Myocyte (in vitro differentiated cells): ENCODE measurements around the gene KDM4D. TPM values are rescaled to one million over a fixed set of nuclear protein-coding genes. Genes with fewer than 3 reads are reported as not detected.
"Not testable (repeated sequence)": the region's sequence is repeated elsewhere in the genome, so short reads cannot be mapped to it uniquely, and the experiment has no call there.

Experiments
- DNase-seq: peaks from one replicate; pipeline ENCODE4 v3.0.0-alpha.2; 2012; ENCODE audit warnings: low read depth
- polyA plus RNA-seq: library from polyadenylated mRNA; unstranded; fragments of >200 nt; gene quantifications from one replicate; pipeline ENCODE4 v1.2.1, GENCODE V29; 2012; ENCODE audit warnings: missing spikeins
- total RNA-seq: library from RNA; depleted of rRNA; stranded (reverse); fragments of >200 nt; gene quantifications from 2 replicates; pipeline ENCODE4 v1.2.3, GENCODE V29; 2014

The KDM4D gene
- total RNA-seq, result 0.88 and 1.6 TPM in 2 replicates
- 0.59 TPM for polyA plus RNA-seq

DNA sequence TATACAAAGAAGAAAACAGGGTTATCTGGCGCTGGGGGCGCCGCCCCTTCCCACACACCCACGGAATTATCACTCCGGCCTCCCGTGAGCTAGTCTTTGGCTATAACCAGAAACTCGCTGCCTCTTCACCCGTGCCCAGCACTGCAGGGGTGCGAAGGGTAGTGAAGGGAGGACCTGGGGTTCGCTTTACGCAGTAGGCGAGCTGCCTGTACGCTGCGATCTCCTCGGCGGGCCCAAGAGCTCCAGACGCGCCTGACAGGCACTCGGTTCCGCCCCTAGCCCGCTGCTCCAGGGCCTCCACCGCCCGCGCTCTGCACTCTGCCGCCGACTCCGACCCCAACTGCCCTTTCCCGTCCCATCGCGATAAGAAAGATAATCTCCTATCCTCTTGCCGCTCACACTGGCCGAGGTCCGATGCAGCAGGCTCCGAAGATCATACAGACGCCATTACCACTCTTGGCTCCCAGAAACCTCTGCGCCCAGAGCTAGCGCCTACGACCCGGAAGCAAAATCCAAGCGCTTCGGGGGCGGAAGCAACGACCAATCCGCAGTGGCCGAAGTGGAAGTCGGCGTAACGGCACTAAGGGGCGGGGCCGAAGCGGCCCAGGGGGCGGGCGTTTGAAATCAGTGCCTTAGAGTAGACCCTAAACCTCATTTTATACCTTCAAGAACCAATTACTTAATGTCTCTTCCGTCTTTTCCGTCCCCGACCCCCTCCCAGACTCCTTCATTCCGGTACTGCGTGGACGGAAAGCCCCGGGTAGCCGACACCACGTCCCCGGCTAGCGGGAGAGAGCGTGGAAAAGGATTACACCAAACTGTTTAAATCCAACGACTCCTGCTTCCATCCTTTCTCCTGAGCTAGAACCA, at the start of gene KDM4D, which contains the start of gene CWC15:
TSS of gene KDM4D (plus strand) at position 611 of the 870 bp plus-strand sequence. CDS start 23,664 bp downstream, outside the sequence.
TSS of gene CWC15 (minus strand) at position 458 of the 870 bp plus-strand sequence. CDS start 1,371 bp downstream, outside the sequence.
- DNase-seq, result peak; percentile 96

DNA sequence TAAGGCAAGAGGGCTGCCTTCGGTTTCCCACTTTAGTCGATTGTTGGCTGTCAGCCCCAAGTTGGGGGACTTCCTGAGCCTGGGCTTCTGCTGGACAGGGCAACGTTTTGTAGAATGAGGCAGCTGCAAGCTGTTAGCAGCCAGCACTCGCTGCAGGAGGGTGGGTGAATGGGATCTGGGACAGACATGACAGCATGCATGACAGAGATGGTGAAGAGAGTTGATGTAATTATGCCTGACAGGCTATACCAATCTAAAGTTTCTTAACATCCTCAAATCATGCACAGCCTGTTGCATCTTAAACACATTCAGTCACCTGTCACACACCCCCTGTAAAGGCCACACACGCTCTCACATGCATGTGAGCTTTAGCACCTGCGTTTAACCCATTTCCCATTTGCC, 49.3 kb upstream of the KDM4D start:
- no peak for DNase-seq

DNA sequence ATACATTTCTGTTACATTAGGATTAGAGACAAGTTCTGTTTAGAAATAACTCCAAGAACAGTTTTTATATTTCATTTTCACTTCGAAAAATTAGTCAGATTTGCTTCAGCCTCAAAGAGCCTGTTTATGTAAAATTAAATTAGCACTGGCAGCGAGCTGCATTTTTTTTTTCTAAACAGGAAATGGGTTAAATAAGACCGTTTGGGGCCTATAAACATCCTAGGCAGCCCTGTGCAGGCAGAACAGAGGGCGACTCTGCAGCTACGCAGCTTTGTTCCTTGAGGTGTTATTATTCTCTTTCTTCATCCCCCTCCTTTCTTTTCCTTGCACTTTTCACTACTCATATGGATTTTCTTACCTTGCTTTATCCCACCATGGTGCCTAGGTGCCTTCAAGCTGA, 48.9 kb upstream of the KDM4D start:
- no peak for DNase-seq

DNA sequence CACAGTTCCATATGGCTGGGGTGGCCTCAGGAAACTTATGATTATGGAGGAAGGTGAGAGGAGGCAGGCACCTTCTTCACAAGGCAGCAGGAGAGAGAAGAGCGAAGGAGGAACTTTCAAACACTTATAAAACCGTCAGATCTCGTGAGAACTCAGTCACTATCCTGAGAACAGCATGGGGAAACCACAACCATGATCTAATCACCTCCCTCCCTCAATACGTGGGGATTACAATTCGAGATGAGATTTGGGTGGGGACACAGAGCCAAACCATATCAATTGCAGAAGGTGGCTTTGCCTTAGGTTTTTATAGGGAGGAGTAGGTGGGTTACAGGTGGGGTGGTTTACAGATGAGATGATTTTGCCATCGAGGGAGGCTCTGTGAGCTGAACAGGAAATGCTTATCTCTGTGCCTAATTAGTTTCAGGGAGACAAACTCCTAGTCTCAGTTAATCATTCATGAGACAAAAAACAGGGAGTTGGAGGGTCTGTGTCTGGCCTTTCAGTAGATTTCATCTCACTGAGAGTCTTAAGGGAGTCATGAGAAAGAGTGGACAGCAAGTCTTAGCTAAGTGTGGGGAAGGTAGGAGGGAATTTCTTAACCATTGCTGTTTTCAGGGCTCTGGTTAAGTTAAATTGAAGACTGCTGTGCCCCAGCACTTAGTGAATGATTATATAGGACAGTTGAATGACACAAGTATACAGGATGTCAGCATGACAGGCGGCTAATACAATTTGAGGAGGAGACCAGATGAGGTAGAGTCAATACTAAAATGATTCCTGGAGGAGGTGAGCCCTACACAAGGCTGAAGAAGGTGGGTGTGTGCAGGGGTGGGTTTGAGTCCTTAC, 47.9 kb upstream of the KDM4D start:
- DNase-seq, result no peak

DNA sequence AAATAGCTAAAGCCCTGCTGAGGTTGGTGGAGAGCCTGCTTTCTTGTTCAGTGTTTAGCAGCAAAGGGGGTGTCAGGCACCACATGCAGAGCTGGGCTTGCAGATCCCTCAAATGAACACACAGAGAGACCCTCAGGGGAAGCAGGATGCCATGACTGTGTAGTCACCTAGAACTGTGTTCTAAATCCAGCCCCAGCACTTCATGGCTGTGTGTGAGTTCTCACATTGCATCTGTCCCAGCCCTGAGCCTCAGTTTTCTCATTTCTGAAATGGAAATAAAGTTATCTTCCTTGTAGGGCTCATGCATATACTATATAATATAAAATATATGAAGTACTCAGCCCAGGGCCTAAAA, 47.3 kb upstream of the KDM4D start:
- no peak for DNase-seq

DNA sequence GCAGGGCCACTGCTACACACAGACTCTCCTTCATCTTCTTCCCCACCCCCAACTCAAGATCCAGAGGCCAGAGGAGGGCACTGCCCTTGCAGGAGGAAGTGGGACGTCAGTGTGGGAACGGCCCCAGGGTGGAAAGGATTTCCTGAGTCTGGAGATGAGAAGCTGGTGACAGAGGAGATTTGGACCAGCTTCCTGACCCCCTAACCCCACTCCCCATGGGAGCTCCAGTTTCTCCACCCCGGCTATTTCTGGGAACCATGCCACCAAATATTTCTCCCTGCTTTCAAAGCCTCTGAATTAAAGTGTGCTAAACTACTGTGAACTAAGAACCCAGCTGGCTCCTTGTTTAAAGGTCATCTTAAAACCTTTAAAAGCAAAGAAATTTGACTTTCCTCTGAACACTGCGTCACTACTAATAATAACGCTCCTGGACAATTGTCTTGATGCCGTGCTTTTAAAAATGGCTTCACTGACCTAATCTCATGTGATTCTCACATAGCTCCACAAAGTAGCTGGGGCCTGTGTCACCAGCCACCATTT, 46.7 kb upstream of the KDM4D start:
- peak; percentile 89 for DNase-seq

DNA sequence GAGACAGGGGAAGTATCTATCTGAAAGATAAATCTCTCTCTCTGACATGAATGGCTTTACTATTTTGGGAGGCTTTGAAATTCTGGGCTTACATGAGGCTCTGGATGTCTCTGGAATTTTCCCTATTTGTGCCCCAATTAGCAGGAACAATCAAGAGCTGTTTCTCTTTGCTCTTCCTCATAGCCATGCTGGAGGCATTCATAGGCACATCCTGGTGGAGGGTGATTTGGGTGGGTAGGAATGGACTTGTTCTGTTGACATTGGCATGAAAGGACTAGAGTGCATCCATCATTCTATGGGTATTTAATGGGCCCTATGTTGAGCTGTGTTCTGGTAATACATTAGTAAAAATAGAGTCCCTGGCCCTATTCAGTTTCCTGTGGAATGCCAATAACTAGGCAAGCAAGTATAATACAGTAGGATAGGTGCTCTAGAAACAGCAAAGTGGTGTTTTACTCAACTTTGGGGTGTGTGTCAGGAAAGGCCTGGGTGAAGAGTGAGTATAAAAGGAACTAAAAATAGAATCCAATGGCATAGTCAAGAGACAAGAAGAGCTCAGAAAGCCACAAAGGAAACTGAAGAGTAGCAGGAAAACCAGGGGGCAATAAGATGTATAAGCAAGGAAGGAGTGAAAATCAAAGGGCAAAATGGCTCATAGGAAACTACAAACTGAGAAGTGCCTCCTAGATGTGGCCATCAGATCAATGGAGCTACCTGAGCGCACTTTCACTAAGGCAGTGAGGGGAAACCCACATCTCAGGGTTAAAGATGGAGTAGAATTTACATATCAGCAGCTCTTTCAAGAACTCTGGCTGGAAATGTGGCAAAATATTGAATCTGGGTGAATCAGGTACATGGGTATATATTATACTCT, 45.2 kb upstream of the KDM4D start:
- DNase-seq, result no peak

DNA sequence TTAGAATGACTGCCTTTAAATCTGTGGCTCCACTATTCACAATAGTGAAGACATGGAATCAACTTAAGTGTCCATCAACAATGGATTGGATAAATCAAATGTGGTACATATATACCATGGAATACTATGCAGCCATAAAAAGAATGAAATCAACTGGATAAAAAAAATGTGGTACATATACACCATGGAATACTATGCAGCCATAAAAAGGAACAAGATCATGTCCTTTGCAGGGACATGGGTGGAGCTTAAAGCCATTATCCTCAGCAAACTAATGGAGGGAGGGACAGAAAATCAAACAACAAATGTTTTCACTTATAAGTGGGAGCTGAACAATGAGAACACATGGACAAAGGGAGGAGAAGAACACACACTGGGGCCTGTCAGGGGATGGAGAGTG, 41.4 kb upstream of the KDM4D start:
- not testable (repeated sequence) for DNase-seq

DNA sequence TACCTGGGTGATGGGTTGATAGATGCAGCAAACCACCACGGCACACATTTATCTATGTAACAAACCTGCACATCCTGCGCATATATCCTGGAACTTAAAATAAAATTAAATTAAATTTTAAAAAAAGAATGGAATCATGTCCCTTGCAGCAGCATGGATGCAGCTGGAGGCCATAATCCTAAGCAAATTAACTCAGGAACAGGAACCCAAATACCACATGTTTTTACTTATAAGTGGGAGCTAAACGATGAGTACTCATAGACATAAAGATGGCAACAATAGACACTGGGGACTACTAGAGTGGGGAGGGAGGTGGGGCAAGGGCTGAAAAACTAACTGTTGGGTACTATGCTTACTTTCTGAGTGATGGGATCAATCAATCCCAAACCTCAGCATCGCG, 41.0 kb upstream of the KDM4D start:
- DNase-seq, result no peak

DNA sequence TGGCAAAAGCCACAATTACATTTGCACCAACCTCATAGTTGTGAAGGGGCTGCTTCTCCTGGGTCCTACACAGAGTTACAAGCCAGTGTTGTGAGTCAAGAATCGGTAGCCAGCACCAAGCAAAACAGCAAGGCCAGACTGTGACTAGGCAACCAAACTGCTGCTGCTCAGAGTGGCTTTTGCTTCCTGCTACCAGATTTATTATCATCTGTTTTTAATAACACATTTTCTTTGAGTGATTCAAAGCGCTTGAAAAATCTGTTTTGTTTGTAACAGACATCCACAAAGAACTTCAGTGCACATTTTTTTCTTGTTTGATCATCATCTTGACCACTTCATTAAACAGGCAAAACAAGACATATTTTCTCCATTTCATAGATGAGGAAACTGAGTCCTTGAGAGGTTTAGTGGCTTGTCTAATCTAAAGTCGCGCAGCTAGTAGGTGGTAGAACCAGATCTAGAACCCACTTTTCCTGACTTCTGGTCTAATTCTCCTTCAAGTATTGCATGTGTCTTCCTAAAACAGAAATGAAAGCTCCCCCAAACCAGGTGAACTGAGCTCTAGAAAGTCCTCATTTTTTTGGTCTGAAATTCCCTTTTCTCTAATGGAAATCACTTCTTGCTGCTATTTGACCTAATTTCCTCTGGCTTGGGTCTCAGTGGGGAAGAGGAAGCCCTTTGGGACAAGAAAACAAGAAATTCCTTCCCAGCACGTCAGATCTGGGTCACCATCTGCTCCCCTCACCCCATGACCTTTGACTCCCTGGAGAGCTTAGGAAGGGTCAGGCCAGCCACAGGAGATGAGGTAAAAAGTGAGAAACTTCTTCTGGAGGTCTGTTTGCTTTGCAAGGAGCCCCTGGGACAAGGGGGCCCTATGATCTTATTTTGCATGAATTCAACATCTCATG, 40.0 kb upstream of the KDM4D start:
- peak; percentile 81 for DNase-seq

DNA sequence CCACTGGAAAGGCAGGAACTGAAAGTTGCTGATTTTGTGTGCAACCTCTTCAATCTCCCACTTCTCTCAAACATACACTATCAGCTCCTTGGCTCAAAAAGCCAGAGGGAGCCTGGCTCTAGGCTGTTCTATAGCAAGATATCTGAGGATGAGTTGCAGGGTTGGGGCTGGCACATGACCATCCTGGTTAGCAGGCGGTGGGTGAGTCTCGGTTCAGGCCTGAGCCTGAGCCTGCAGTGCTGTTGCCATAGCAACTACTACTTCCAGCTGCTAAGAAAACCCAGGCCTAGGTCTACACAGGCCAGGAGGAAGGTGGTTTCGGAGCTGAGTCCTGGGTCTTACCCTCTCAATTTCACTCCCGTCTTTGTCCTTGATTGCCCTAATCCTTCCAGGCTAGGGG, 39.1 kb upstream of the KDM4D start:
- no peak for DNase-seq

DNA sequence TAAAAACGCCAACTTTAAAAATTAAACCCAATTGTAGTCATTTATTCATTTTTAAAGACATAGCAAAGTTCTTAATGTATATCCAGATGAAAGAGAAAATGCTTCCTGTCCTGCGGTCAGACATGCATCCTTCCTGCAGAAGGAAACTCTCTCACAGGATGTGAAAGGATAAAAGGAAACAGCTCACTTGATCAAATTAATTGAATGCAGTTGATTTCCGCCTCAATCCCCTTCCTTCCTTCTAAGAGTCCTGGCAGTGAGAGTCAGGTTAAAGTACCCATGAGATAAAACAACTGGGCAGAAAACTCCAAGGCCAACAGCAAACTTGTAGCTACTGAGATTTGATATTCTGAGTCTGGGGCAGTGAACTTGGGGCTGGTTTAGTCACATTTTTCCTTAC, 38.7 kb upstream of the KDM4D start:
- DNase-seq, result no peak

DNA sequence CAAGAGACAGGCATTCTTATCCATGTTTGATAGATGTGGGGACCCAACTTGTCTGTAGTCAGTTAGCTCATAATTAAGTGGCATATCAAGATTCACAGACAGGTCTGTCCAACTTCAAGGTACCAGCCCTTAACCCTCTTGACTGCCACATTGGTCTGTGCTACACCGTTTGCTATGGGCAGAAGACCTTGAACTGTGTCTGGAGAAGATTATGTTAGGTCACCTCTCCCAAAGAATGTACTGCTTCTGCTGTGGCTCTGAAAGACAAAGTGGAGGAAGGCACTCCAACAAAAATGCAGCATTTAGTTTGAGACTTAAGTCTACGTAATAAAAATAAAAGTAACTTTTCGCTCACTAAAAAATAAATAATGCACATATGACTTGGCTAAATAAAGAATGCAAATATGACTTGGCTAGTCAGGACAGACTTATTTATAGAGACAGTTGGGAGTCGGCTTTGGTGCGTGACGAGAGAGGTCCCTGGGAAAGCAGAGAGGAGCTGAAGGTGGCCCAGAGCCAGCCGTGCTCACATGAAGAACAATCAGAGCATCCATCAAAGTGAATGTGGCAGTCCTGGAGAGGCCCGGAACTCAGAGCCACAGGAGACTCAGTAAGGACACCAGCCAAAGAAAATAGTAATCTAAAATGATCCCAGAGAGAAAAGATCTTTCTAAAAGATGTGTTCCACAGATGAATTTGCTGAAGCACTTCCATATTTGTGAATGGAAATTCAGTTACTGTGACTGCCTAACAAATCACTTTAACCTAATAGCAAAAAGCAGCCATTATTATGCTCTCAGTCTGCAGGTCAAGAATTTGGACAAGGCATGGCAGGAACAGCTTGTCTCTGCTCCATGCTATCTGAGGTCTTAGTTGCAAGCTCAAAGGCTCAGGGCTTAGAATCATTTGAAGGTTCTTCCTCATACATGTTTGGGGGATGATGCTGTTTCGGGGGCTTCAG, 35.1 kb upstream of the KDM4D start:
- peak; percentile 88 for DNase-seq

DNA sequence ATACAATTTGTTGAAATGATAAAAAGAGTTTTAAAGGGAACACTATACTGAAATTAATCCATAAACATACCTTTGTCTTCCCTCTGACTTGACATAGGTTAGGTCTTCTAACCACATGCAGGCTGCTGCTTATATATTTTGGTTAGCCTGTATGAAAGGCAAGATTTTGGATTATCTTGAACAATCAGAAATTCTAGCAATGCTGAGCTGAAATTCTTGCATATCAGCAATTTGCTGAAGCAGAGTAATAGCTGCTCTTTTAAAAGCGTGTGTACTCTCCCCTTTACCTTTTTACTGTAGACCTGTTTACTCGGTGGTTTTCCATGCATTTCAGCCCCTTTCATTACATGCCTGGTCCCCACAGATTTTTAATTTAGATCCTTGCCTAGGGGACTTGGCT, 34.2 kb upstream of the KDM4D start:
- DNase-seq, result no peak

DNA sequence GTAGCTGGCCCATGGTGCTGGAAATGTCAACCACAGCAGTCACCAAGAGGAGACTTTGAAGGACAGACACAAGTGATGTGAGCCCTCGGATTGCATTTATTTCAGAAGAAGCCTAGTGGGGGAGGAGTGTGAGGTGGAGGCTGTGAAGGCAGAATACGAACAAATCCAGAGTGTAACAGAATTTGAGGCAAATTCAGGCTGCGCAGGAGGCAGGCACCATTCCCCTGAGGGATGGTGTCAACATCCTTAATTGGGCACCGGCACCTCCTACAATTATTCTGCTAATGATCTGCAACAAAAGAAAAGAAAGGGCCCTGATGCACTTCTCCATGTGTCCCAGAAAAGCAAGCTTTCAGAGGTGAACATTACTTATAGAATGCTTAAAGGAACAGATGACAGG, 32.4 kb upstream of the KDM4D start:
- peak; percentile 33 for DNase-seq

DNA sequence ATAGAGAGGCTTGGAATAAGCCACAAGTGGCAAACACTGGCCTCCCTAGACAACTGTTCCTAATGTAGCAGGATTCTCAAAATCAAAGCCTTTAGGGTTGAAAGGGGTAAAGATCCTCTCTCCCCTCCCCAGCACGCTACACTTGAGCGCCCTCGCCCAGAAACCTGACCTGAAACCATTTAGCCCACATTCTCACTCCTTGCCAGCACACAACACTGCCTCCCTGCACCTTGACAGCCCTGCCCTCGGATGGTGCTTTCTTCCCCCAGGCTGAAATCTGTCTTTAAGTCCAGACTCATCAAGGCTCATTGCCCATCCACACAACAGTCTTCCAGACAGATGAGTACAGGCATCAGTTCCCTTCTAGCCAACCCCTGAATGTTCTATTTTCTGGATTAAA, 26.7 kb upstream of the KDM4D start:
- no peak for DNase-seq

DNA sequence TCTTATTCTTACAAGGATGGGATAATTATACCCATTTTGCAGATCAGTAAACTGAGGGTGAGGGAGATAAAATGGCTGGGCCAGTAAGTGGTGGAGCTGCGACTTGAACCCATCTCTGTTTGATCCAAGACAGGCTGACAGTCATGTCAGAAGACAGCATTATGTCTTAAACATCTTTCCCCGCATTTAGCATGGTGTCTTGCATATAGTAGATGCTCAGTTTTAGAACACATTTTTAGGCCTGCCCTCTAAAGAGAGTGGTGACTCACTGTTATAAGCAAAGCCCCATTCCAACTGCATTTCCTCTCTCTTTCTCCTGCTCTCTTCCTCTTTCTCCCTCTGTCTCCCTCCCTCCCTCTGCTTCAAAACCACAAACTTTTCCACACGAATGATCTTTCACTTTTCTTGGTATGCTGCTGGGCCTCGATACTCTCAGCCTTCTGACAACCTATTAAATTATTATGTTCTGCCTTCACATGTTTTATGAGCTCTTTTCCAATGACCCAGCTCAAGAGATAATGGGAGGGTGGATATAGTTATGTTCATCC, 25.4 kb upstream of the KDM4D start:
- DNase-seq, result peak; percentile 35

DNA sequence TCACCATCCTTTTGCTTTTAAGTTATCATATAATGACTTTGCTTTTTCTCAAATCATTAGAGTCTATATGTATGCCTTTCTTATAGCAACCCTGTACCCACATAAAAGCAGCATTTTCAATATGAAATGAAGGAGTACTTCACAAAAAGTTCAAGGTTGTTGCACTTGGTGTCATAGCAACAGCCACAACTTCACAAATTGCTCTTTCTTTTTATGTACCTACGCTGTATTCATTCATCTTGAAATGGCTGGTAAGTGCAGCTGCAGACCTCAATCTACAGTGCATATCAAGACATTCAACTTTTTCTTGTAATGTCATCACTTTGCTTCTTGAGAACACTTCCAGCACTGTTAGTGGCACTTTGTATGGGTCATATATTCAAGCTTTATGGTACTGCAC, 18.8 kb upstream of the KDM4D start:
- DNase-seq, result no peak
